ENCODE measurements around the gene DPM1.
A peak's percentile ranks its signal among the peaks of the same experiment; 100 is the strongest.

DPM1 gene

GRCh38 chr20:50929299-50930138, 28.8 kb downstream of the DPM1 start:
- peak; percentile 93 to 95 for DNase-seq

GRCh38 chr20:50928469-50928868, 29.9 kb downstream of the DPM1 start:
- peak in 1 of 2 donors; percentile 17 for DNase-seq

- DNase-seq, result no peak
Observed at GRCh38 chr20:50926530-50926929, 31.8 kb downstream of the DPM1 start.

- DNase-seq, result no peak
Observed at GRCh38 chr20:50924261-50924920, 33.9 kb downstream of the DPM1 start.

- no peak for DNase-seq
Observed at GRCh38 chr20:50921803-50922501, 36.4 kb downstream of the DPM1 start.

- peak in 1 of 2 donors; percentile 24 for DNase-seq
Observed at GRCh38 chr20:50920997-50921396, 37.3 kb downstream of the DPM1 start.

- DNase-seq, result no peak
Observed at GRCh38 chr20:50919567-50919966, 38.8 kb downstream of the DPM1 start.

GRCh38 chr20:50918403-50918802, 39.9 kb downstream of the DPM1 start:
- DNase-seq, result no peak

- no peak for DNase-seq
Observed at GRCh38 chr20:50916934-50917333, 41.4 kb downstream of the DPM1 start.

GRCh38 chr20:50916257-50916656, 42.1 kb downstream of the DPM1 start:
- DNase-seq, result no peak

- no peak for DNase-seq
Observed at GRCh38 chr20:50915424-50915823, 42.9 kb downstream of the DPM1 start.

GRCh38 chr20:50913690-50914375, 44.5 kb downstream of the DPM1 start:
- DNase-seq, result no peak

GRCh38 chr20:50911716-50912115, 46.6 kb downstream of the DPM1 start:
- no peak for DNase-seq

- no peak for DNase-seq
Observed at GRCh38 chr20:50911030-50911429, 47.3 kb downstream of the DPM1 start.

GRCh38 chr20:50909413-50909812, 48.9 kb downstream of the DPM1 start:
- DNase-seq, result no peak

- no peak for DNase-seq
Observed at GRCh38 chr20:50904067-50904570, 54.2 kb downstream of the DPM1 start.

GRCh38 chr20:50903353-50904051, 54.8 kb downstream of the DPM1 start:
- no peak for DNase-seq

- no peak for DNase-seq
Observed at GRCh38 chr20:50901301-50901700, 57.0 kb downstream of the DPM1 start.

- no peak for DNase-seq
Observed at GRCh38 chr20:50900261-50900660, 58.1 kb downstream of the DPM1 start.

- no peak for DNase-seq
Observed at GRCh38 chr20:50898475-50898874, 59.9 kb downstream of the DPM1 start.

GRCh38 chr20:50895111-50895830, 63.1 kb downstream of the DPM1 start:
- DNase-seq, result no peak

- DNase-seq, result no peak
Observed at GRCh38 chr20:50893620-50894019, 64.7 kb downstream of the DPM1 start.
